HL-60 (cell line): Measurements from ENCODE around the gene SFPQ.
"Not testable (repeated sequence)": the region's sequence is repeated elsewhere in the genome, so short reads cannot be mapped to it uniquely, and the experiment has no call there.

Experiments used
- DNase-seq, 2 experiments: peaks; one replicate each; pipeline ENCODE4 v3.0.0-alpha.2; 2010 to 2020; ENCODE audit warnings: low read depth in 1 of 2, low spot score in 1 of 2
- H3K27ac ChIP-seq: fragments of 250-450 bp; sonication (Bioruptor Pico); replicated peaks from 2 replicates; pipeline ENCODE4 v1.5.1; 2020; ENCODE audit warnings: mild to moderate bottlenecking, moderate library complexity
- H3K27me3 ChIP-seq: fragments of 250-450 bp; sonication (Bioruptor Pico); 2 replicates; pipeline ENCODE4 v1.5.1; 2021; ENCODE audit warnings: mild to moderate bottlenecking, moderate library complexity; ENCODE audit not compliant: insufficient read depth, poor library complexity, severe bottlenecking
- H3K4me3 ChIP-seq: replicated peaks from 2 replicates; pipeline ENCODE4 v1.5.1; 2011; ENCODE audit warnings: mild to moderate bottlenecking, control low read depth, low read length; ENCODE audit not compliant: insufficient read depth
- CTCF ChIP-seq: IDR thresholded peaks from one replicate; pipeline ENCODE4 v1.5.1; 2011; ENCODE audit warnings: low read length, control low read depth, inconsistent platforms; ENCODE audit not compliant: insufficient read depth
- GABPA ChIP-seq: IDR thresholded peaks from 2 replicates; pipeline ENCODE4 v1.6.1; 2012; ENCODE audit warnings: low read depth
- POLR2AphosphoS5 ChIP-seq: IDR thresholded peaks from 2 replicates; pipeline ENCODE4 v1.6.1; 2012; ENCODE audit warnings: low read depth
- SPI1 ChIP-seq: IDR thresholded peaks from 2 replicates; pipeline ENCODE4 v1.6.1; 2012; ENCODE audit warnings: low read depth, mild to moderate bottlenecking, borderline replicate concordance
- TF ChIP-seq, protein P1 (sequence below): IDR thresholded peaks from 2 replicates; pipeline ENCODE4 v1.6.1; 2012; ENCODE audit warnings: low read depth; ENCODE audit not compliant: insufficient replicate concordance

Gene SFPQ

DNA sequence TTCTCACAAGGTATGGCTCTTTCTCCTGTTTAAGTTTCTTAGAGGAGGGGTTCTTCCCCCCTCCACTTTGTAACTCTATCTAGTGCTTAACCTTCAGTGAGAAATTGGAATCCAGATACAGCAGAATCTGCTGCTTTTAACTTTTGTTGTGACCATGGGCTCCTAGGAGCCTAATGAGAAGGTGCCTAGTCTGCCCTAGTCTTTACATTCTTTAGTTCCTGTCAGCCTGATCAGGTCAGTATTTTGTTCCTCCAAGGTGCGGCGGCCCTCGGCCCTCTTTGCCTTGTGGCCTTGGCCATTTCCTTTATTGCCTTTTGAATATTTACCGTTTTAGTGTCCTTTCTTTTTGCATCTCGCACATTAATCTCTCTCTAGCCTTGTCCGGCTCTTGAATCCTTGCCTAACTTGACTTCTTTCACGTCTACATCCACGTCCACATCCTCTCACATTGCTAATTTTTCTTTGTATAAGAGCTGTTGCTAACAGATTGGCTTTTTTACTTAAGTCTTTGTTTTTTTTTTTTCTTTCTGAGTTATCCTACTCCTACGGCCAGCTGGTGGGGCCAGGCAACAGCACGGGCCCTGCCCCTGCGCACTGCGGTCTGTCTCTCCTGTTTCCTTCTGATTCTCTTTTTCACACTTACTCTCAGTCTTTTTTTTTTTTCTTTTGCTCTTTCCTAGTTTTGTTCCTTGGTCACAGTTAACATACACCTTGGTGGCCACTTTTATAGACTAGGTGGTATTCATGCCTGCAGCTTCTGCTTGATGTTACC, 49.0 kb downstream of the SFPQ start:
- H3K27ac ChIP-seq: no peak overlapping the region

DNA sequence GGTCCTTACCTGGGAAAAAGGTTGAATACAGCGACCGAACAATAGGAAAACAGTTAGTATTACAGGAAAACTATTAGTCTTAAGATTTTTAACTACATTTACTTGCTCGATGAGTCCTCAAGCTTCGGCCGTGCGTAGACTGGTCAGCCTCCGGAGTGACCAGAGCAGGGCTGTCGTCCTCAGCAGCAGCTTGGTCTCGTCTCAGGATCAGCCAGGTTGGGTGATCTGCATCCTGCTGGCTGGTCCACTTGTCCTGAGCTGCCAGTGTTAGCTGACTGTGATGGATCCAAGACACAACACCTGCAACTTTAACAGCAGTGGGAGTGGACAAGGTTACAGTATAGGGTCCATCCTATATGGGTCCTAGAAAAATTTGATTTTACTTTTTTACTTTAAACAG, 50.2 kb downstream of the SFPQ start:
- DNase-seq, H3K4me3 ChIP-seq, H3K27me3 ChIP-seq, H3K27ac ChIP-seq: not testable (repeated sequence)

More for the DNA sequence above, 49.0 kb downstream of the SFPQ start:
- TF ChIP-seq SPI1: no peak
- TF ChIP-seq, protein P1, sequence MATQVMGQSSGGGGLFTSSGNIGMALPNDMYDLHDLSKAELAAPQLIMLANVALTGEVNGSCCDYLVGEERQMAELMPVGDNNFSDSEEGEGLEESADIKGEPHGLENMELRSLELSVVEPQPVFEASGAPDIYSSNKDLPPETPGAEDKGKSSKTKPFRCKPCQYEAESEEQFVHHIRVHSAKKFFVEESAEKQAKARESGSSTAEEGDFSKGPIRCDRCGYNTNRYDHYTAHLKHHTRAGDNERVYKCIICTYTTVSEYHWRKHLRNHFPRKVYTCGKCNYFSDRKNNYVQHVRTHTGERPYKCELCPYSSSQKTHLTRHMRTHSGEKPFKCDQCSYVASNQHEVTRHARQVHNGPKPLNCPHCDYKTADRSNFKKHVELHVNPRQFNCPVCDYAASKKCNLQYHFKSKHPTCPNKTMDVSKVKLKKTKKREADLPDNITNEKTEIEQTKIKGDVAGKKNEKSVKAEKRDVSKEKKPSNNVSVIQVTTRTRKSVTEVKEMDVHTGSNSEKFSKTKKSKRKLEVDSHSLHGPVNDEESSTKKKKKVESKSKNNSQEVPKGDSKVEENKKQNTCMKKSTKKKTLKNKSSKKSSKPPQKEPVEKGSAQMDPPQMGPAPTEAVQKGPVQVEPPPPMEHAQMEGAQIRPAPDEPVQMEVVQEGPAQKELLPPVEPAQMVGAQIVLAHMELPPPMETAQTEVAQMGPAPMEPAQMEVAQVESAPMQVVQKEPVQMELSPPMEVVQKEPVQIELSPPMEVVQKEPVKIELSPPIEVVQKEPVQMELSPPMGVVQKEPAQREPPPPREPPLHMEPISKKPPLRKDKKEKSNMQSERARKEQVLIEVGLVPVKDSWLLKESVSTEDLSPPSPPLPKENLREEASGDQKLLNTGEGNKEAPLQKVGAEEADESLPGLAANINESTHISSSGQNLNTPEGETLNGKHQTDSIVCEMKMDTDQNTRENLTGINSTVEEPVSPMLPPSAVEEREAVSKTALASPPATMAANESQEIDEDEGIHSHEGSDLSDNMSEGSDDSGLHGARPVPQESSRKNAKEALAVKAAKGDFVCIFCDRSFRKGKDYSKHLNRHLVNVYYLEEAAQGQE: no peak
- TF ChIP-seq POLR2AphosphoS5: no peak
- no peak for TF ChIP-seq GABPA
- no peak for TF ChIP-seq CTCF
- Histone ChIP-seq H3K27me3 (no peaks in the 10 kb centered on the region), H3K4me3 (no peak overlapping the region)
- no peak for DNase-seq

- not testable (repeated sequence) for H3K4me3 ChIP-seq, DNase-seq, H3K27me3 ChIP-seq, H3K27ac ChIP-seq
Measured at GRCh38 chr1:35142294-35142693, 50.7 kb downstream of the SFPQ start.

- H3K4me3 ChIP-seq, H3K27ac ChIP-seq, H3K27me3 ChIP-seq, DNase-seq: not testable (repeated sequence)
Measured at GRCh38 chr1:35137590-35137989, 55.4 kb downstream of the SFPQ start.

- H3K4me3 ChIP-seq: no peak overlapping the region
- no peak for DNase-seq
- TF ChIP-seq CTCF: no peak
- no peak for TF ChIP-seq GABPA
- TF ChIP-seq SPI1: no peak
- TF ChIP-seq, protein P1: no peak
- TF ChIP-seq POLR2AphosphoS5: no peak
- H3K27ac ChIP-seq: no peak overlapping the region
- H3K27me3 ChIP-seq: no peaks in the 10 kb centered on the region
Measured at GRCh38 chr1:35136780-35137179, 56.2 kb downstream of the SFPQ start.
